ENCODE data around the gene ELMO3. TPM values are rescaled to one million over a fixed set of nuclear protein-coding genes. Genes with fewer than 3 reads are reported as not detected.

The ELMO3 gene
- total and polyA plus RNA-seq, 2 of the 13 experiments (the other 11 are each of a cell fraction or from before 2014, with no cell fraction given): 2.6 to 4.0 TPM

DNA sequence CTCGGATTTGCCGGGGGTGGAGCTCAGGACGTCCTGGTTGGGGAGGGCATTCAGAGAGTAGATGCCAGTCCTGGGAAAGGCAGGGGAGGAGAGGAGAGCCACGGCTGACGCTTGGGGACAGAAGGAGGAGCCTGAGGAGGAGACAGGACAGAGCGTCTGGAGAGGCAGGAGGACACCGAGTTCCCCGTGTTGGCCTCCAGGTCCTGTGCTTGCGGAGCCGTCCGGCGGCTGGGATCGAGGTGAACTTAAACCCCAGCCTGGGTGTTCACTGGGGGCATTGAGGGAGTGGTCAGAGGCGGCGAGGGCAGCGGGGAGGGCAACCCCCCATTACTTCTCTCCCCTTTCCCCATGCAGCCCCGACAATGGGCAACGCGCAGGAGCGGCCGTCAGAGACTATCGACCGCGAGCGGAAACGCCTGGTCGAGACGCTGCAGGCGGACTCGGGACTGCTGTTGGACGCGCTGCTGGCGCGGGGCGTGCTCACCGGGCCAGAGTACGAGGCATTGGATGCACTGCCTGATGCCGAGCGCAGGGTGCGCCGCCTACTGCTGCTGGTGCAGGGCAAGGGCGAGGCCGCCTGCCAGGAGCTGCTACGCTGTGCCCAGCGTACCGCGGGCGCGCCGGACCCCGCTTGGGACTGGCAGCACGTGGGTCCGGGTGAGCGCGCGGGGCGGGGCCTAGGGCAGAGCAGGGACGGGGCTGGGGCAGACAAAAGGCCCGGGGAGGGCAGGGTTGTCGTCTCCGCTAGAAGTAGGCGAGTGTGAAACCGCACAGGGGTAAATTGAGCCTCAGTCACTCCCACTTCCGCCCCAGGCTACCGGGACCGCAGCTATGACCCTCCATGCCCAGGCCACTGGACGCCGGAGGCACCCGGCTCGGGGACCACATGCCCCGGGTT is 24.9 kb upstream of the ELMO3 start (continued):
- no peak for TF ChIP-seq ZNF570 (CRISPR knock-in tag; IDR thresholded peaks at IDR 0.05; ENCODE audit: borderline replicate concordance)
- TF ChIP-seq, protein P1, sequence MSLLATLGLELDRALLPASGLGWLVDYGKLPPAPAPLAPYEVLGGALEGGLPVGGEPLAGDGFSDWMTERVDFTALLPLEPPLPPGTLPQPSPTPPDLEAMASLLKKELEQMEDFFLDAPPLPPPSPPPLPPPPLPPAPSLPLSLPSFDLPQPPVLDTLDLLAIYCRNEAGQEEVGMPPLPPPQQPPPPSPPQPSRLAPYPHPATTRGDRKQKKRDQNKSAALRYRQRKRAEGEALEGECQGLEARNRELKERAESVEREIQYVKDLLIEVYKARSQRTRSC (CRISPR knock-in tag; IDR thresholded peaks at IDR 0.05; ENCODE audit: low read depth): peak; percentile 62; the same call in 1 of the 2 replicates
- peak; percentile 84; the same call in 1 of the 2 replicates for TF ChIP-seq ZZZ3 (CRISPR knock-in tag; IDR thresholded peaks at IDR 0.05; ENCODE audit: borderline replicate concordance)
- no peak for TF ChIP-seq NR1H2 (CRISPR knock-in tag; IDR thresholded peaks at IDR 0.05; ENCODE audit: borderline replicate concordance, low read depth)
- peak; percentile 86 for TF ChIP-seq XRCC5 (optimal IDR thresholded peaks at IDR 0.05; ENCODE audit: low read length)
- peak; percentile 75; the same call in 1 of the 2 replicates for TF ChIP-seq KLF6 (CRISPR knock-in tag; IDR thresholded peaks at IDR 0.05)
- TF ChIP-seq, protein P2, sequence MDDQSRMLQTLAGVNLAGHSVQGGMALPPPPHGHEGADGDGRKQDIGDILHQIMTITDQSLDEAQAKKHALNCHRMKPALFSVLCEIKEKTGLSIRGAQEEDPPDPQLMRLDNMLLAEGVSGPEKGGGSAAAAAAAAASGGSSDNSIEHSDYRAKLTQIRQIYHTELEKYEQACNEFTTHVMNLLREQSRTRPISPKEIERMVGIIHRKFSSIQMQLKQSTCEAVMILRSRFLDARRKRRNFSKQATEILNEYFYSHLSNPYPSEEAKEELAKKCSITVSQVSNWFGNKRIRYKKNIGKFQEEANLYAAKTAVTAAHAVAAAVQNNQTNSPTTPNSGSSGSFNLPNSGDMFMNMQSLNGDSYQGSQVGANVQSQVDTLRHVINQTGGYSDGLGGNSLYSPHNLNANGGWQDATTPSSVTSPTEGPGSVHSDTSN (CRISPR knock-in tag; IDR thresholded peaks at IDR 0.05; ENCODE audit: borderline replicate concordance): no peak
- TF ChIP-seq ZNF17 (CRISPR knock-in tag; IDR thresholded peaks at IDR 0.05): no peak
- peak; percentile 83 for TF ChIP-seq IRX3 (CRISPR knock-in tag; IDR thresholded peaks at IDR 0.05; ENCODE audit: borderline replicate concordance, low read depth)
- 0 out of 2 replicates have a peak, but pooled peaks have one; percentile 80 for TF ChIP-seq THAP7 (CRISPR knock-in tag; IDR thresholded peaks at IDR 0.05)
- TF ChIP-seq, protein P3, sequence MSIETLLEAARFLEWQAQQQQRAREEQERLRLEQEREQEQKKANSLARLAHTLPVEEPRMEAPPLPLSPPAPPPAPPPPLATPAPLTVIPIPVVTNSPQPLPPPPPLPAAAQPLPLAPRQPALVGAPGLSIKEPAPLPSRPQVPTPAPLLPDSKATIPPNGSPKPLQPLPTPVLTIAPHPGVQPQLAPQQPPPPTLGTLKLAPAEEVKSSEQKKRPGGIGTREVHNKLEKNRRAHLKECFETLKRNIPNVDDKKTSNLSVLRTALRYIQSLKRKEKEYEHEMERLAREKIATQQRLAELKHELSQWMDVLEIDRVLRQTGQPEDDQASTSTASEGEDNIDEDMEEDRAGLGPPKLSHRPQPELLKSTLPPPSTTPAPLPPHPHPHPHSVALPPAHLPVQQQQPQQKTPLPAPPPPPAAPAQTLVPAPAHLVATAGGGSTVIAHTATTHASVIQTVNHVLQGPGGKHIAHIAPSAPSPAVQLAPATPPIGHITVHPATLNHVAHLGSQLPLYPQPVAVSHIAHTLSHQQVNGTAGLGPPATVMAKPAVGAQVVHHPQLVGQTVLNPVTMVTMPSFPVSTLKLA (IDR thresholded peaks at IDR 0.05): no peak
- no peak for TF ChIP-seq SMARCE1 (IDR thresholded peaks at IDR 0.05; ENCODE audit: borderline replicate concordance)
- TF ChIP-seq ZNF788 (CRISPR knock-in tag; IDR thresholded peaks at IDR 0.05; ENCODE audit: borderline replicate concordance): peak; percentile 99
- TF ChIP-seq ZNF446 (CRISPR knock-in tag; IDR thresholded peaks at IDR 0.05): no peak; the same call in 1 of the 2 replicates
- TF ChIP-seq ZNF382 (CRISPR knock-in tag; IDR thresholded peaks at IDR 0.05; ENCODE audit: borderline replicate concordance): no peak
- peak; percentile 93 for TF ChIP-seq ZNF616 (CRISPR knock-in tag; IDR thresholded peaks at IDR 0.05; ENCODE audit: low read depth)
- 0 out of 2 replicates have a peak, but pooled peaks have one; percentile 30 for TF ChIP-seq HNF4G (IDR thresholded peaks at IDR 0.05; ENCODE audit: borderline replicate concordance, low read depth, low read length)
- TF ChIP-seq HNF4G (CRISPR knock-in tag; IDR thresholded peaks at IDR 0.05; ENCODE audit: borderline replicate concordance, low read depth): peak; percentile 92
- TF ChIP-seq ZNF460 (CRISPR knock-in tag; IDR thresholded peaks at IDR 0.05; ENCODE audit: borderline replicate concordance): no peak
- TF ChIP-seq ZNF441 (CRISPR knock-in tag; IDR thresholded peaks at IDR 0.05; ENCODE audit: borderline replicate concordance): peak; percentile 87; the same call in 1 of the 2 replicates
- TF ChIP-seq HOXA3 (CRISPR knock-in tag; IDR thresholded peaks at IDR 0.05): peak; percentile 93
- TF ChIP-seq, protein P4, sequence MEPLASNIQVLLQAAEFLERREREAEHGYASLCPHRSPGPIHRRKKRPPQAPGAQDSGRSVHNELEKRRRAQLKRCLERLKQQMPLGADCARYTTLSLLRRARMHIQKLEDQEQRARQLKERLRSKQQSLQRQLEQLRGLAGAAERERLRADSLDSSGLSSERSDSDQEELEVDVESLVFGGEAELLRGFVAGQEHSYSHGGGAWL (CRISPR knock-in tag; IDR thresholded peaks at IDR 0.05): peak; percentile 93
- peak; percentile 82 for TF ChIP-seq AGO1 (IDR thresholded peaks at IDR 0.05; ENCODE audit: low read depth, low read length, poor library complexity, severe bottlenecking)
- TF ChIP-seq RNF2 (conservative IDR thresholded peaks at IDR 0.05; ENCODE audit: low read depth): peak; percentile 84
- peak; percentile 78 for TF ChIP-seq RBM39 (IDR thresholded peaks at IDR 0.05; ENCODE audit: low read depth, low read length, poor library complexity, severe bottlenecking)

Measured in HepG2 (cell line).